Testis (tissue), 3 donors: Measurements from ENCODE around the gene CA14. TPM values are rescaled to one million over a fixed set of nuclear protein-coding genes. Genes with fewer than 3 reads are reported as not detected.

Source experiments
- DNase-seq: peaks from one replicate; pipeline ENCODE4 v3.0.0-alpha.2; 2019
- H3K27ac ChIP-seq, 2 donors: fragments of 200-600 bp; sonication (generic); one replicate each; pipeline ENCODE4 v1.5.1; 2019
- H3K27me3 ChIP-seq: fragments of 200-600 bp; sonication (generic); one replicate; pipeline ENCODE4 v1.5.1; 2019
- H3K36me3 ChIP-seq: fragments of 200-600 bp; sonication (generic); one replicate; pipeline ENCODE4 v1.5.1; 2017; ENCODE audit warnings: low read depth; ENCODE audit errors: missing control alignments
- H3K4me1 ChIP-seq: fragments of 200-600 bp; sonication (generic); one replicate; pipeline ENCODE4 v1.5.1; 2019
- H3K4me3 ChIP-seq, 2 donors: fragments of 200-600 bp; sonication (generic); one replicate each; pipeline ENCODE4 v1.5.1; 2017 to 2019
- H3K9me3 ChIP-seq: fragments of 200-600 bp; sonication (generic); one replicate; pipeline ENCODE4 v1.5.1; 2017
- POLR2A ChIP-seq: fragments of 450-650 bp; IDR thresholded peaks from one replicate; pipeline ENCODE4 v1.6.1; 2017; ENCODE audit warnings: antibody characterized with exemption, mild to moderate bottlenecking, moderate library complexity
- WGBS, 2 donors: methylation state at CpG; one replicate each; pipeline ENCODE4 v1.1.5; 2018; 5-methylcytosine and 5-hydroxymethylcytosine counted together
- intact Hi-C: fragments of 100-400 bp; cut with DNase I; formaldehyde crosslinking; loops from one replicate; pipeline ENCODE4 v1.15.1; 2023; ENCODE audit warnings: low total_unique reads
- polyA plus RNA-seq: library from polyadenylated mRNA; stranded (reverse); fragments of 350-450 nt; fragmentation: Illumina TruSeq; extraction: RNeasy Lipid Tissue Mini Kit (QIAGEN cat#74804); gene quantifications from one replicate; pipeline ENCODE4 v1.2.3, GENCODE V29; 2014; ENCODE audit warnings: low read depth, low replicate concordance; ENCODE audit not compliant: insufficient read depth
- total RNA-seq, 2 donors: library from RNA; depleted of rRNA; stranded (reverse); fragments of >200 nt; gene quantifications; one replicate each; pipeline ENCODE4 v1.2.3, GENCODE V29; 2016
- TF ChIP-seq, protein P1 (sequence below), 3 experiments: fragments of 450-650 bp in 2 of 3; fragments of 200-600 bp in 1 of 3; sonication (generic) in 1 of 3; IDR thresholded peaks; one replicate each; pipeline ENCODE4 v1.5.1; 2016 to 2019; ENCODE audit warnings: antibody characterized with exemption in 3 of 3, mild to moderate bottlenecking in 2 of 3, moderate library complexity in 1 of 3

The CA14 gene
- total and polyA plus RNA-seq, 3 donors from 2014 or later: 0.25 to 0.98 TPM; not detected in 1

DNA sequence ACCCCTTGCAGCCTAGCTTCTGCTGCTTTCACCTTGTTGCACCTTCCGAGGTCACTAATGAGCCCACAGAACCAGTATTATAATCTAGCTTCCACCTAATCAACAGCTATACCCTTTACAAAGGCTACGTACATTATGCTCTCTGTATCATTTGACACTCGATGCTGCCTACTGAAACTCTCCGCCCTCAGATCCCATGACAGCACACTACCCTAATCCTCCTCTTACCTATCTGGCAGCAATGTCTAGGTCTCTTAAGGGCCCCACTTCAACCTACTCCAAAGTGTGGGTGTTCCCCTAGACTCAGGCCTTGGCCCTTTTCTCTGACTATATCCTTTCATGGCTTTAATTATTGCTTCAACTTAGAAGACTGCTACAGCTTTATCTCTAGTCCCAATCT, 31.2 kb downstream of the CA14 start:
- Histone ChIP-seq H3K27me3 (no peaks in the 10 kb centered on the region), H3K27ac (no peak overlapping the region), H3K4me3 (no peak overlapping the region), H3K36me3 (no peaks in the 10 kb centered on the region), H3K4me1 (no peaks in the 10 kb centered on the region), H3K9me3 (no peaks in the 10 kb centered on the region)
- no peak for DNase-seq
- intact Hi-C loops: no loop called here
- no peak for TF ChIP-seq POLR2A
- TF ChIP-seq, protein P1, sequence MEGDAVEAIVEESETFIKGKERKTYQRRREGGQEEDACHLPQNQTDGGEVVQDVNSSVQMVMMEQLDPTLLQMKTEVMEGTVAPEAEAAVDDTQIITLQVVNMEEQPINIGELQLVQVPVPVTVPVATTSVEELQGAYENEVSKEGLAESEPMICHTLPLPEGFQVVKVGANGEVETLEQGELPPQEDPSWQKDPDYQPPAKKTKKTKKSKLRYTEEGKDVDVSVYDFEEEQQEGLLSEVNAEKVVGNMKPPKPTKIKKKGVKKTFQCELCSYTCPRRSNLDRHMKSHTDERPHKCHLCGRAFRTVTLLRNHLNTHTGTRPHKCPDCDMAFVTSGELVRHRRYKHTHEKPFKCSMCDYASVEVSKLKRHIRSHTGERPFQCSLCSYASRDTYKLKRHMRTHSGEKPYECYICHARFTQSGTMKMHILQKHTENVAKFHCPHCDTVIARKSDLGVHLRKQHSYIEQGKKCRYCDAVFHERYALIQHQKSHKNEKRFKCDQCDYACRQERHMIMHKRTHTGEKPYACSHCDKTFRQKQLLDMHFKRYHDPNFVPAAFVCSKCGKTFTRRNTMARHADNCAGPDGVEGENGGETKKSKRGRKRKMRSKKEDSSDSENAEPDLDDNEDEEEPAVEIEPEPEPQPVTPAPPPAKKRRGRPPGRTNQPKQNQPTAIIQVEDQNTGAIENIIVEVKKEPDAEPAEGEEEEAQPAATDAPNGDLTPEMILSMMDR (IDR thresholded peaks at IDR 0.05): no peak
- WGBS, 2 donors: 86 to 91% methylated on average over 4 of the region's 4 CpGs

DNA sequence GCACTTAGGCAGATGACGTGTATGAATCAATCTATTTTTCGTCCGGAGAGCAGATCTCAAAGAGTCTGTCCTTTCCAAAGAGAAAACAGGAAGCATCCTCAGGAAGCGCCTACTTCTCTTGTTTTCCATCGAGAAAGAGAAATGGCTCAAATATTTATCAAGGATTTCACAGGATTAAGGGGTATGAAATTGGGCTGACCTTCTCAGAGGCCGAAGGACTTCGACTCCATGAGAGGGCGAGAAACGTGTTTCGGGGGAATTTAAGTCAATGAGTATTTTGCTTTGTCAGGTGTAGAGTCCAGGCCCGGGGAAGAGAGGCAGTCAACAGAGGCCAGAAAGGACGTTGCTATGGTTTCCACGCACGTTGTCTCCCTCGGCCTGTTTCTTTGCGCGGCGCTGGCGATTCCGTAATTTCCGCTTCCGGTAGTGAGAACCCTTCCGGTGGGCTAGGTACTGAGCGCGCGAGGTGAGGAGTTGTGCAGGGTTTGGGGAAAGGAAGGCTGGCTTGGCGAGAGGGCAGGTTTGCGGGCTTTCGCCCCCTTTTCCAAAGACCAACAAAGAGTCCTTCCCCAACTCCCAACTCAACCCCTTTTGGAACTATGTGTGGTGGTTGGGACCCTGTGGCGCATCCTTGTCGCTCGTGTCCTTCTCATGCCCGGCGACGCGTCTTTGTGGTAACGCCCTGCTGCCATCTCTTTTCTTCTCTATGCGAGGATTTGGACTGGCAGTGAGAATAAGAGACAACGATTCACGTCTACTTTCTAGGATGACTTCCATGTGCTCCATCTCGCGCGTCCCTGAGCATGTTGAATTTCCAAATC, 36.1 kb downstream of the CA14 start, which contains the start of gene MRPS21:
MRPS21 (plus strand) TSS at position 429 of the 821 bp plus-strand sequence. CDS start 506 bp downstream, outside the sequence.
- TF ChIP-seq, protein P1 (IDR thresholded peaks at IDR 0.05): no peak
- TF ChIP-seq POLR2A: peak; percentile 32
- peak within 1 kb of the TSS; percentile 78 to 91 for H3K27ac ChIP-seq
- WGBS, 2 donors: 3% methylated on average over 43 of the region's 43 CpGs
- H3K4me1 ChIP-seq: peaks cover 6% of the 10 kb centered on the region
- H3K27me3 ChIP-seq: no peaks in the 10 kb centered on the region
- peak; percentile 96 for DNase-seq
- H3K9me3 ChIP-seq: no peaks in the 10 kb centered on the region
- intact Hi-C loops: no loop called here
- peak within 1 kb of the TSS; percentile 72 to 81 for H3K4me3 ChIP-seq
- no peaks in the 10 kb centered on the region for H3K36me3 ChIP-seq

DNA sequence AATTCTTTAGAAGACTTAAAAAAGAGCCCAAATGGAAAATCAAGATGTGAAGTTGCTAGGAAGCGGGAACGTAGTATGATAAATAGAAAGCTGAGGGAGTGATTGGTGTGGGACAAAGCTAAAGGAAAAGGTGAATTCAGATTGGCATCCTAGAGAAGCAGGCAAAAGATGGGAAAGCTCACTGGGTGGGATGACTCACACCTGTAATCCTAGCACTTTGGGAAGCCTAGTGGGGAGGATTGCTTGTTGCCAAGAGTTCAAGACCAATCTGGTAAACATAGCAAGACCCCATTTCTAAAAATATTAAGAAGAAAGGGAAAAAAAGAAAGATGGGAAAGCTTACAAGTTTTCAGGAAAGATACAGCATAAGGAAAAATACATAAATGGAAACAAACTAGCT, 37.9 kb downstream of the CA14 start:
- 92 to 94% methylated on average over 2 of the region's 2 CpGs for WGBS, 2 donors
- H3K36me3 ChIP-seq: no peaks in the 10 kb centered on the region

DNA sequence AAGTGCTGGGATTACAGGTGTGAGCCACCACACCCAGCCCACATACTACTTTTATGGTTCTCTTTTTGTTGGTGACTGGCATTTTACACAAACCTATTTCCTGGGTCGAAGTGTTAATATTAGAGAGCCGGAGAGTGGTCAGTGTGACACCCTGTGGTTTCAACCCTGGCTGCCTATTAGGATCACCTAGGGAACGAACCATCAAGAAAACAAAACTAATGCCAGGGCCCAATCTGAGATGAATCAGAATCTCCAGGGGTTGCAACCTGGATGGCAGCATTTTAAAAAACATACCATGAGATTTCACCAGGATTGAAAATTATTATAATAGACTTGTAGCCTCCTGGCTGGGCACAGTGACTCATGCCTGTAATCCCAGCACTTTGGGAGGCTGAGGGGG, 42.1 kb downstream of the CA14 start:
- H3K27me3 ChIP-seq: no peaks in the 10 kb centered on the region
- WGBS, 2 donors: 94 to 95% methylated on average over 3 of the region's 3 CpGs
- H3K27ac ChIP-seq: no peak overlapping the region
- TF ChIP-seq, protein P1 (IDR thresholded peaks at IDR 0.05): no peak
- TF ChIP-seq POLR2A: no peak
- H3K36me3 ChIP-seq: no peaks in the 10 kb centered on the region
- no peak overlapping the region for H3K4me3 ChIP-seq
- intact Hi-C loops: no loop called here
- no peaks in the 10 kb centered on the region for H3K9me3 ChIP-seq
- peaks cover 9% of the 10 kb centered on the region for H3K4me1 ChIP-seq
- no peak for DNase-seq

More for the DNA sequence above, 37.9 kb downstream of the CA14 start:
- DNase-seq: no peak
- H3K4me3 ChIP-seq: no peak overlapping the region
- TF ChIP-seq, protein P1 (IDR thresholded peaks at IDR 0.05): no peak
- no peak for TF ChIP-seq POLR2A
- H3K9me3 ChIP-seq: no peaks in the 10 kb centered on the region
- intact Hi-C loops: no loop called here
- H3K4me1 ChIP-seq: peaks cover 6% of the 10 kb centered on the region
- H3K27ac ChIP-seq: no peak overlapping the region
- H3K27me3 ChIP-seq: no peaks in the 10 kb centered on the region
